Thyroid gland (tissue), 4 donors: ENCODE results near the gene SMARCAD1. TPM values are rescaled to one million over a fixed set of nuclear protein-coding genes. Genes with fewer than 3 reads are reported as not detected.

Source experiments
- DNase-seq, 2 donors: peaks; one replicate each; pipeline ENCODE4 v3.0.0-alpha.2; 2019
- H3K27ac ChIP-seq, 3 donors: fragments of 200-600 bp; sonication (generic); 1 replicate in 2 of 3; 2 replicates in 1 of 3; pipeline ENCODE4 v1.5.1; 2016 to 2019; ENCODE audit warnings: mild to moderate bottlenecking in 1 of 3, moderate library complexity in 1 of 3
- H3K27me3 ChIP-seq: fragments of 200-600 bp; sonication (generic); one replicate; pipeline ENCODE4 v1.5.1; 2019
- H3K36me3 ChIP-seq, 2 donors: fragments of 200-600 bp; sonication (generic); one replicate each; pipeline ENCODE4 v1.5.1; 2016 to 2019
- H3K4me1 ChIP-seq, 2 donors: fragments of 200-600 bp; sonication (generic); one replicate each; pipeline ENCODE4 v1.5.1; 2017 to 2019
- H3K4me3 ChIP-seq, 3 donors: fragments of 200-600 bp; sonication (generic); replicated peaks in 1 of 3; 1 replicate in 2 of 3; 2 replicates in 1 of 3; pipeline ENCODE4 v1.5.1; 2016; ENCODE audit warnings: mild to moderate bottlenecking in 1 of 3
- H3K9me3 ChIP-seq: fragments of 200-600 bp; sonication (generic); one replicate; pipeline ENCODE4 v1.5.1; 2017
- CTCF ChIP-seq, 6 experiments: fragments of 200-600 bp in 3 of 6; fragments of 450-650 bp in 3 of 6; sonication (generic) in 3 of 6; IDR thresholded peaks; one replicate each; pipeline ENCODE4 v1.5.1; 2016 to 2019; ENCODE audit warnings: antibody characterized with exemption in 6 of 6, mild to moderate bottlenecking in 2 of 6, inconsistent platforms in 1 of 6, moderate library complexity in 1 of 6
- POLR2A ChIP-seq, 2 donors: fragments of 450-650 bp; IDR thresholded peaks; one replicate each; pipeline ENCODE4 v1.6.1; 2017; ENCODE audit warnings: antibody characterized with exemption in 2 of 2, mild to moderate bottlenecking in 2 of 2, moderate library complexity in 1 of 2
- WGBS, 2 donors: methylation state at CpG; one replicate each; pipeline ENCODE4 v1.1.5; 2017; 5-methylcytosine and 5-hydroxymethylcytosine counted together
- intact Hi-C: fragments of 100-400 bp; cut with DNase I; formaldehyde crosslinking; loops from one replicate; pipeline ENCODE4 v1.15.1; 2023
- total RNA-seq, 4 donors: library from RNA; depleted of rRNA; stranded (reverse); fragments of >200 nt; gene quantifications; one replicate each; pipeline ENCODE4 v1.2.3, GENCODE V29; 2016

The SMARCAD1 gene
- total RNA-seq, 4 donors from 2014 or later = 35.1 to 46.5 (median 40.2) TPM

- DNase-seq = no peak
- H3K4me1 ChIP-seq = no peaks in the 10 kb centered on the region
- H3K36me3 ChIP-seq = no peaks in the 10 kb centered on the region
- no peak overlapping the region for H3K4me3 ChIP-seq
- no peak overlapping the region for H3K27ac ChIP-seq
- no peaks in the 10 kb centered on the region for H3K27me3 ChIP-seq
- 62 to 66% methylated on average over 3 of the region's 3 CpGs for WGBS, 2 donors
- no peaks in the 10 kb centered on the region for H3K9me3 ChIP-seq
- intact Hi-C loops = no loop called here
- TF ChIP-seq CTCF (IDR thresholded peaks at IDR 0.05) (no peak), POLR2A (IDR thresholded peaks at IDR 0.05) (no peak)
These were observed 42.4 kb upstream of the SMARCAD1 start for GRCh38 chr4:94165256-94165655.

- H3K4me3 ChIP-seq = no peak overlapping the region
- no peaks in the 10 kb centered on the region for H3K27me3 ChIP-seq
- WGBS, 2 donors = 89 to 91% methylated on average over 2 of the region's 2 CpGs
- no peak for DNase-seq
- no peaks in the 10 kb centered on the region for H3K4me1 ChIP-seq
- no peak overlapping the region for H3K27ac ChIP-seq
- intact Hi-C loops = no loop called here
- H3K36me3 ChIP-seq = no peaks in the 10 kb centered on the region
- no peak for TF ChIP-seq CTCF (IDR thresholded peaks at IDR 0.05)
- TF ChIP-seq POLR2A (IDR thresholded peaks at IDR 0.05) = no peak
- H3K9me3 ChIP-seq = no peaks in the 10 kb centered on the region
These were observed 39.3 kb upstream of the SMARCAD1 start for GRCh38 chr4:94168321-94168720.

GRCh38 chr4:94169803-94170372 lies 37.8 kb upstream of the SMARCAD1 start:
- no peak overlapping the region for H3K4me3 ChIP-seq
- intact Hi-C loops = no loop called here
- no peaks in the 10 kb centered on the region for H3K36me3 ChIP-seq
- no peaks in the 10 kb centered on the region for H3K9me3 ChIP-seq
- H3K4me1 ChIP-seq = no peaks in the 10 kb centered on the region
- H3K27me3 ChIP-seq = no peaks in the 10 kb centered on the region
- no peak for DNase-seq
- H3K27ac ChIP-seq = no peak overlapping the region
- TF ChIP-seq CTCF (IDR thresholded peaks at IDR 0.05) = no peak
- TF ChIP-seq POLR2A (IDR thresholded peaks at IDR 0.05) = no peak
- WGBS, 2 donors = 95 to 100% methylated on average over 8 to 26 of the region's 37 CpGs

GRCh38 chr4:94171616-94172015 lies 36.0 kb upstream of the SMARCAD1 start:
- TF ChIP-seq CTCF (IDR thresholded peaks at IDR 0.05) (no peak), POLR2A (IDR thresholded peaks at IDR 0.05) (no peak)
- H3K4me1 ChIP-seq = no peaks in the 10 kb centered on the region
- H3K27ac ChIP-seq = no peak overlapping the region
- no peak overlapping the region for H3K4me3 ChIP-seq
- no peaks in the 10 kb centered on the region for H3K9me3 ChIP-seq
- H3K36me3 ChIP-seq = no peaks in the 10 kb centered on the region
- no peak for DNase-seq
- no peaks in the 10 kb centered on the region for H3K27me3 ChIP-seq
- WGBS, 2 donors = 85 to 86% methylated on average over 4 of the region's 4 CpGs
- intact Hi-C loops = no loop called here

GRCh38 chr4:94175553-94176261 lies 32.0 kb upstream of the SMARCAD1 start:
- intact Hi-C loops = no loop called here
- no peak overlapping the region for H3K27ac ChIP-seq
- H3K9me3 ChIP-seq = no peaks in the 10 kb centered on the region
- no peaks in the 10 kb centered on the region for H3K4me1 ChIP-seq
- DNase-seq = no peak
- WGBS, 2 donors = 61 to 63% methylated on average over 6 of the region's 6 CpGs
- TF ChIP-seq CTCF (IDR thresholded peaks at IDR 0.05) (no peak), POLR2A (IDR thresholded peaks at IDR 0.05) (no peak)
- H3K4me3 ChIP-seq = no peak overlapping the region
- H3K36me3 ChIP-seq = no peaks in the 10 kb centered on the region
- no peaks in the 10 kb centered on the region for H3K27me3 ChIP-seq
